IPS-18c (cell line): Measurements from ENCODE around the gene MOCS1.

Experiments used
- H3K4me3 ChIP-seq: 2 replicates; pipeline ENCODE4 v1.7.0; 2013; ENCODE audit warnings: low read depth, mild to moderate bottlenecking, low read length, moderate library complexity; ENCODE audit not compliant: insufficient read depth
- H3K9me3 ChIP-seq: one replicate; pipeline ENCODE4 v1.6.1; 2013; ENCODE audit warnings: mild to moderate bottlenecking, low read length, moderate library complexity; ENCODE audit not compliant: control insufficient read depth, insufficient read depth

MOCS1 gene

DNA sequence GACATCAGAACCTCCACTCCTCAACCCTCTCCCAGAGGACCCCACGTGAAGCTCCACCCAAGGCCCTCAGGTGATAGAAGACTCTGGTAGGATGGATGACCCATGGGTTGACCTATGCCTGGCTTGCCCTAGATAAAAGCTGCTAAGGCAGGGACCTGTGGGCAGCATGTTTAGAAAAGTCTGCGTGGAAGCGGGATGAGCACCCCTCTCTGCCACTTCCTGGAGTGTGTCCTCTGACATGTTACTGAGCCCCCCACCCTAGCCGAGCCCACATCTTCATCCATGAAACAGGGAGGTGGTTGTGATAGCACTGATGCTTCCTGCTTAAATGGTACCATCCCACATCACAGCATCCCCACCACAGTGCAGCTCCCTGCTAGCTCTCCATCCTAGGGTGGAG is 21.8 kb downstream of the MOCS1 start:
- Histone ChIP-seq H3K4me3 (no peak overlapping the region), H3K9me3 (no peaks in the 10 kb centered on the region)

DNA sequence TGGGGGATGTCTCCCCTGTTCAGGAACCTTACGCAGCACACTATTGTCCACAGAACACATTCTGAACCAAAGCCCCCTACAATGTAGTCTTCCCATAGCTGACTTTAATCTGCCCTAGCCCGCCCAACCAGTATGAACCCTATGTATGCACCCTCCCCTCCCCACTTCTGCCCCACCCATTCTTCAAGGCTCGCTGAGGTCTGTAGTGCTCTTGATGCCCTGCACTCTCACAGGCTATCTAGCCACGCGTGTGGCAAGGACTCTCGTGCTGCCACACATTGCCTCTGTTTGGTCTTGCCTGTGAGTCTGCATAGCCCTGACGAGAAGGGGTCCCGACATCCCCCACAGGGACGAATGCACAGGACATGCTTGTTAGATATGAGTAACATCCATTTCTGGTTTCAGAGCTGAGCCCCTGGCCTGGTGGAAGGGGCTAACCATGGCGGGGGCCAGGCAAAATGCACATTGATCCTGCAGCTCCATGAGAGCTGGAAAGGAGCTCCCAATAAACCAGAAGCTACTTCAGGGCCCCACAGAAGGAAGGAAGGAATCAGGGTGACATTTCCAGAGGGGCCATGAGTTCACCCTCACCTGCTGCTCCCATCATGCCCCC is 22.6 kb downstream of the MOCS1 start:
- Histone ChIP-seq H3K9me3 (no peaks in the 10 kb centered on the region), H3K4me3 (no peak overlapping the region)

DNA sequence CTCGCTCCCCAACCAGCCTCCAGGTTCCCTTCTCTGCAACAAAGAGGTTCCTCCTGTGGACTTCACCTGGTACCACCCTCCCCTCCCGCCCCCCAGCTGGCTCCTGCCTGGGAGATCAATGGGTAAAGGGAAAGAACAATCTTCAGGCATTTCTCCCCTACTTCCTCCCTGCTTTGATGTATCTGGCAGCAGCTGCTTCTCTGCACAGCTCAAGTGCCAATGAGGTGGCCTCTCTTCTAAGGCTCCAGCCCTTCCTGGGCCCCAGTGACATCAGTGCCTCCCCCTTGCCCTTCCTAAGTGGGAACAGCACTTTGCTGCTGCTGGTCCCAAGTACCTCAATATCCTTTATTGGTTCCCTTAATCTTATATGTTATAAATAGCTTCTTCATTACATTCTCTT is 23.5 kb downstream of the MOCS1 start:
- Histone ChIP-seq H3K4me3 (no peak overlapping the region), H3K9me3 (no peaks in the 10 kb centered on the region)

DNA sequence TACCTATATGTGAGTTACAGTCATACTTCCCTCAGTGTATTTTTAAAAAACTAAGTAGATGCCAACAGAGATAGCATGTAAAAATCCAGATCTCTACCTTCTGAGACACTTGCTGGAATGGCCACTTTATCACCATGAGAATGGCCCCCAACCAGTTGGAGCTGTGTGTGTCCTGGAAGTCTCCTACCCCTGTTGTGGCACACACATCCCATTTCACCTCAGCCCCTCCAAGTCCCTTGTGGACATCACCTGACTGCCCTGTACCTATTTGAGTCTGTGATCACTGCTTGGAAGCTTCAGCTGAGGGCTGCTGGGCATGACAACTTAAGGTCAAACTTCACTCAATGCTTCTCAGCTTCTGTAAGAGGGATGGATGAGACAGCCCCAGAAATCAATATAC is 24.1 kb downstream of the MOCS1 start:
- no peaks in the 10 kb centered on the region for H3K9me3 ChIP-seq
- no peak overlapping the region for H3K4me3 ChIP-seq

DNA sequence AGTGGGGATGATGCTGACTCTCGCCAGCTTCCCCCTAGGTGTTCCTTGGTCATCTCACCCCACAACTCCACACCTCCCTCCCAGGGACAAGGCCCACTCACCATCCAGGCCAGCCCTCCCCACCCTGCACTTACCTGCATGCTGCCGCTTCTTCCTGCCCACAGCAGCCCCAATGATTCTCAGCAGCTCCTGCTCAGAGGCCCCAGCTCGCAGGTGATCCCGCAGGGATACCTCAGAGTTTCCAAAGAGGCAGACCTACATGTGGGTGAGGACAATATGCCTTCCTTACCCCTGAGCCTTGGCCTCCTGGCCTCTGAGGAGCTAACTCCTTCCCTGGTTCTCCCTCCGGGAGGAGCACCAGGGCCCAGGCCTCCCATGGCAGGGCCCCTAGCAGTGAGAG is 24.6 kb downstream of the MOCS1 start:
- Histone ChIP-seq H3K9me3 (no peaks in the 10 kb centered on the region), H3K4me3 (no peak overlapping the region)

DNA sequence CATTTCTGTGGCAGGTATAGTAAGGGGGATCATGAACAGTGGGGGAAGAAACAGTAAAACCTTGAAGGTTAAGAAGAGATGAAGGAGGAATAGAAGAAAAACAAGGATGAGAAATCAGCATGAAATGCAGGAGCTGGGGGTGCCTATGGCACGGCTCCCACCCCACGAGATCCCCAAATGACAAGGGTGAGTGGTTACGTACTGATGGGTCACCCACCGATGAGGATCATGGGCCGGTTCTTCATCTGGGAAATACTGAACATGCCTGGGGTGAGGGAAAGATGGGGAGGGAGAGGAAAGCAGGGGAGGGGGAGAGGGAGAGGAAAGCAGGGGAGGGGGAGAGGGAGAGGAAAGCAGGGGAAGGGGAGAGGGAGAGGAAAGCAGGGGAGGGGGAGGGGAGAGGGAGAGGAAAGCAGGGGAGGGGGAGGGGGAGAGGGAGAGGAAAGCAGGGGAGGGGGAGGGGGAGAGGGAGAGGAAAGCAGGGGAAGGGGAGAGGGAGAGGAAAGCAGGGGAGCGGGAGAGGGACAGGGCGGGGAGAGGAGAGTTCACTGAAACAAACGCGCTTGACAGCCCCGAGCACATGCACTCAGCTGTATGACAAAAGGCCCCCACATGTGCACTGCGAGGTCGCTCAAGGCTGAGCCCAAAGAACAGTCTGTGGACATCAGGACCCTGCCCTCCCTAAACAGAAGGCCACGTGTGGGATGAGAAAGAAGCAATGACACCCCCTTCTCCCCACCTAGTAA is 25.3 kb downstream of the MOCS1 start:
- Histone ChIP-seq H3K9me3 (no peaks in the 10 kb centered on the region), H3K4me3 (no peak overlapping the region)

DNA sequence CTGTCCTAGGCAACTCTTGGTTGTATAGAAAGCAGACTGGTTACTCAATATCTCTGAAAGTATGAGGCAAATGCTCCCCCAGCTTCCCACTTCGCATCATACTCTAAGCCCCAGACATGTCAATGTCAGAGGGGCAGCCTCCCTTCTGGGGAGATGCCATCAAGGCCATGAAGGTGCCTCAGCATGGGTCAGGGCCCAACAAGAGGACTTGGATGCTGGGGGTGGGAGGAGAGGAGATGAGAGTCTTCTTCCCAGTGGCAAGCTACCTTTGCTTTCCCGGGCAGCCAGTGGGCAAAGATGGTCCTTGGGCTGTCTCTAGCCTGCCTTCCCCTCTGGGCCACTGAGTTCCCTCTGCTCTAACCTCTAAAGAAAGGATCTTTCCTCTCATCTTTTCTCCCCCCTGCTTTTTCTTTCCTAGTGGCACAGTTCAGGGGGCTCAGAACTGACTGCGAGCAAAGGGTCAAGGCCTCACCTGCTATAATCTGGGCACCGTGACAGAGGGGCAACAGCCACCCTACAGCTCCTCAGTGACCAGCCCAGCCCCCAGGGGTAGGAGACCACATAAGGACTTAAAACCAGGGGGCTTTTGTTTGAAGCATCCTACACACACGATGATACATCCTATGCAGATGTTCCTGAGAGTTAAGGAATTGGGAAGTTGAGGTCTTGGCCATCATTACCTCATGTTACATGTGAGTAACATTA is 26.2 kb downstream of the MOCS1 start:
- no peaks in the 10 kb centered on the region for H3K9me3 ChIP-seq
- H3K4me3 ChIP-seq: no peak overlapping the region

DNA sequence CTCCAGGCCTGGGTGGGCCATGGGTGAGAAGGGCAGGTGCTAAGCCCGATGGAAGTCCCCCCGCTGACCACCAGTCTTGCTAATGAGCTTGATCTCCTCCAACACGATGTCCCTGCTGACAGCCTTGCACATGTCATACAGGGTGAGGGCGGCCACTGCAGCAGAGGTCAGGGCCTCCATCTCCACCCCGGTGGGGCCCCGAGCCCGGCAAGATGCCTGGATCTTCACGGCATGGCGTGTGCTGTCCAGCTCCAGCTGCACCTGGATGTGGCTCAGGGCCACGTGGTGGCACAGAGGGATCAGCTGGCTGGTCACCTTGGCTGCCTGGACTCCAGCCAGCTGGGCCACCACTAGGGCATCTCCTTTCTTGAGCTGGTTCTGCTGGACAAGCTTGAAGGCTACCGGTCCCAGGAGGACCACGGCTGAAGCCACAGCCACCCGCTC is 27.9 kb downstream of the MOCS1 start:
- no peak overlapping the region for H3K4me3 ChIP-seq
- no peaks in the 10 kb centered on the region for H3K9me3 ChIP-seq

DNA sequence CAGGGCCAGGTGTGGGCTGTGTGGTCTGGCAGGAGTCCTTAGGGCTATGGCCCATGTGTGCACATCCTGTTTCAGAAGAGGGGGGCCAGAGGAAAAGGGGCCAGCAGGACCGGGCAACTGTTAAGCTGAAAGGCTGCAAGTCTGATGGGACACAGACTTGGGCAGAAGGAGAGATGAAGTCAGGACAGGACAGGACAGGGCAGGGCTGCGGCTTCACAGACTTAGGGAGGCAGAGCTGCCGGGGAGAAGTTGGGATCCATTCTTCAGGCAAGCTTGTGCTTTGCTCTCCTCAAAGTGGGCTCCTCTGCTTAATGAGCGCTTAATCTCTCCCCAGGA is 28.7 kb downstream of the MOCS1 start:
- no peak overlapping the region for H3K4me3 ChIP-seq
- H3K9me3 ChIP-seq: no peaks in the 10 kb centered on the region

DNA sequence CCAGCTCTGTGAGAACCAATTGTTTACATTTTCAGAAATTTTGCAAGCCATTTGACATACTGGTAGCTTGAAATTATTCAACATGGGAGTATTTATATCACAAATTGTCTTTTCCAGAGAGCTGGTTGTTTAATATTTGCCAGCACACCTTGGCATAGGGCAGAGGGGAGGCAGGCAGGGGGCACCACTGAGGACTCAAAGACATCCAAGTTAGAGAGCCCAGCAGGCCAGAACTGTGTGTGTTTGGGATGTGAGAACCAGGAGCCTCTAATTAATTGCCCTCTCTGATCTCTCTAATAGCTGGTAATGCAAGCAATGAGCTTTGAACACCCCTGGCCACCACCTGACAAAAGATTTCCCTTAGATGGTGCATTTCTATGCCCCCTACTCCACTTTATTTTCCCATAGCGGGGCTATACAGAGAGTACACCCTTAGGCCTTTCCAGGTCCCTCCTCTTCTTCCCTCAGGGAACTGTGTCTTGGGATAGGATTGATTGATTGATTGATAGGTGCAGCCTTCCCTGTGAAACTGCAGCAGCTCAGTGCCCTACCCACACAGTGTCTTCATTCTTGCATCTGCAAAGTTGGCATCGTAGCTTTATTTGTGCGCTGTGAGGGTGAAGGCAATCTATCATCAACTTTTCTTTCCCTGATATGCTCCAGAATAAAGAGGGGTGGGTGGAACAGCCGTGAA is 29.2 kb downstream of the MOCS1 start:
- Histone ChIP-seq H3K9me3 (no peaks in the 10 kb centered on the region), H3K4me3 (no peak overlapping the region)

DNA sequence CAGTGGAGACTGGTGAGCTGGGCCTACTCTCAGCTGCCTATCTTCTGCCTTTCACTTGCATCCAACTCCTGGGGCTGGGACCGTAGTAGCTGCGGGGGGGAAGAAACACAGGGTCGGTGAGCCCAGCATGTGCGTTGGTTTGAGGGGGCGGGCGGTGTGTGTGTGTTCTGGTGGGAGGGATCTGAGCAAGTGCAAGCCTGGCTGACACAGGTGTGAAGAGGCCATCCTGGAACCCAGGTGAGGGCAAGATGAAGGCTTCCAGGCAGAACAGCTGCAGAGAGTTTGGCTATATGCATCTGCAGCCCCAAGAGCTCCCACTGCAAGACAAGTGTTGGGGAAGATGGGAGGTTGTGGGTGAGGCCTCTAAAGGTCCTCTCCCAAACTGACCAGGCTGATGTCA is 30.6 kb downstream of the MOCS1 start:
- no peak overlapping the region for H3K4me3 ChIP-seq

DNA sequence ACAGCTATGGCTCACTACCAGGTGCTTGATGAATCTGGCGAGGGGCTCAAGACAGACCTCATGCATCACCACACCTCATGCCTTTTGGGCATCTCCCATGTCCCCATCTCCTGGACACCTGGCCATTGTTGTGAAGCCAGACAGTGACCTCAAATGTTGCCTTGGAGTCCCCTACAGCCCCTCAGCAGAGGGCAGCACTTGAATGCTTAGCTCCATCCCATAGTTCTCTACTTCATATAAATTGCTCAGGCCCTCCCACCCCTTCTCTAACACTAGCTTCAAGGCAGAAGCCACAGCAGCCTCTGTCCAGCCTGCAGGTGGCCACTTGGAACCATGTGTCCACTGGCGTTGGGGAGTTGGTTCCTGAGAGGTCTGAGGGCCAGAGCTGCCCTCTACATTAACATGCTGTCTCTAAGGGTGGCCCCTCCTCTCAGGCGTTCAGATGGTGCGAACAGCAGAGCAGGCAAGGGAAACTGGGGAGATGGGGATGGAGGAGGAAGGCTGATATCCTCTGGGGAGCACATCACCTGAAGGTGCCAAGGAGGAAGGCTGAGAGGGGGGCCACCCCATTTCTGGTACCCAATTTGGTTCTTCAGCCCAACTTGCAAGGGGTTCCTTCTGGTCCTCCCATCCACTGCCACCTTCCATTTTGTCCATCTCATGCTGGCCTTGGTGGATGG is 31.3 kb downstream of the MOCS1 start:
- Histone ChIP-seq H3K4me3 (no peak overlapping the region), H3K9me3 (no peaks in the 10 kb centered on the region)

More for the DNA sequence above, 30.6 kb downstream of the MOCS1 start:
- no peaks in the 10 kb centered on the region for H3K9me3 ChIP-seq

DNA sequence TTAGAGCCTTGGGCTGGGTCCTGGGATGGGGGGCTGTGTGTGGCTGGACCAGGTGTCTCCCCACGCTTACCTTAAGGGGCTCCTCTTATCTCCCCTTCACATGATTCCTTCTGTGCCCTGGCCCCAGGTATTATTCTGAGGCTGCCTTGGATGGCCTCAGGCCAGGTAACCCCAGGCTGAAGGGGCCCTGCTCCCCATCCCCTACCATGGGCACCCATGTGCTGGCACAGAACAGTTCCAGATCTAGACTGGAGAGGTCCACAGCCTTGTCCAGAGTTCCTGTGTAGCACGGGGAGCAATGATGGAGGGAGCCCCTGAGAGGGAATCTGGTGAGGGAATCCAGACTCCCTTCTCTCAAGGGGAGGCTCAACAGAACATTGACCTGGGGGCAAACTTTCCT is 32.1 kb downstream of the MOCS1 start:
- no peak overlapping the region for H3K4me3 ChIP-seq
- H3K9me3 ChIP-seq: no peaks in the 10 kb centered on the region

DNA sequence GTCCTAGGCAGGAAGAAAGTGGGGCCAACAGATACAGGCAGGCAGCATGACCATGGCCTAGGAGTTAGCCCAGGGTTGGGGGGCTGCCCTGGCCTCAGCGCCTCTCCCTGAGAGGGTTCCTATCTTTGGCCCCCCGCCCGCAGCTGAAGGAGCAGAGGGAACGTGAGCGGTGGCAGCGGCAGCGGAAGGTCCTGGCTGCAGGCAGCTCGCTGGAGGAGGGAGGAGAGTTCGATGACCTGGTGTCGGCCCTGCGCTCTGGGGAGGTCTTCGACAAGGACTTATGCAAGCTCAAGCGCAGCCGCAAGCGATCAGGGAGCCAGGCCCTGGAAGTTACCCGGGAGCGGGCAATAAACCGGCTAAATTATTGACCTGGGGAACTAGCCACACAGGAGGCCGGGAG is 32.6 kb downstream of the MOCS1 start:
- no peak overlapping the region for H3K4me3 ChIP-seq
- no peaks in the 10 kb centered on the region for H3K9me3 ChIP-seq

DNA sequence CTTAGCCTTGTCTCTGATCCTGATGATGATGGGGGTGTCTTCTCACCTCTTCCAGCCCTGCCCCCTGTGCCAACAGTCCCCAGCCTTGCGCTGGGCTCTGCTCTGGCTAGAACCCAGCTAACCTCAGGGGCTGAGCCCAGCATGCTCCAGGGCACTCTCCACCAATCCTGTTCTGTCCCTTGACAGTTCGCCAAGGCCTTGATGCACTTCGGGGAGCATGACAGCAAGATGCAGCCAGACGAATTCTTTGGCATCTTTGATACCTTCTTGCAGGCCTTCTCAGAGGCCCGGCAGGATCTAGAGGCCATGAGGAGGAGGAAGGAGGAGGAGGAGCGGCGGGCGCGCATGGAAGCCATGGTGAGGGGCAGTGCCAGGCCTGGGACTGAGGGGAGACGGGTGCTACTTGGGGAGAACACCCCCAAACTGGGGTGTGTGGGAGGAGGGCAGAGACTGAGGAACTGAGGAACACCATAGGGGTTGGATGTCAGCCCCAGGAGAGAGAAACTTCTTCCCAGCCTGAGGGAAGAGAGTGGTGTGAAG is 33.1 kb downstream of the MOCS1 start:
- H3K4me3 ChIP-seq: no peak overlapping the region
- H3K9me3 ChIP-seq: no peaks in the 10 kb centered on the region

DNA sequence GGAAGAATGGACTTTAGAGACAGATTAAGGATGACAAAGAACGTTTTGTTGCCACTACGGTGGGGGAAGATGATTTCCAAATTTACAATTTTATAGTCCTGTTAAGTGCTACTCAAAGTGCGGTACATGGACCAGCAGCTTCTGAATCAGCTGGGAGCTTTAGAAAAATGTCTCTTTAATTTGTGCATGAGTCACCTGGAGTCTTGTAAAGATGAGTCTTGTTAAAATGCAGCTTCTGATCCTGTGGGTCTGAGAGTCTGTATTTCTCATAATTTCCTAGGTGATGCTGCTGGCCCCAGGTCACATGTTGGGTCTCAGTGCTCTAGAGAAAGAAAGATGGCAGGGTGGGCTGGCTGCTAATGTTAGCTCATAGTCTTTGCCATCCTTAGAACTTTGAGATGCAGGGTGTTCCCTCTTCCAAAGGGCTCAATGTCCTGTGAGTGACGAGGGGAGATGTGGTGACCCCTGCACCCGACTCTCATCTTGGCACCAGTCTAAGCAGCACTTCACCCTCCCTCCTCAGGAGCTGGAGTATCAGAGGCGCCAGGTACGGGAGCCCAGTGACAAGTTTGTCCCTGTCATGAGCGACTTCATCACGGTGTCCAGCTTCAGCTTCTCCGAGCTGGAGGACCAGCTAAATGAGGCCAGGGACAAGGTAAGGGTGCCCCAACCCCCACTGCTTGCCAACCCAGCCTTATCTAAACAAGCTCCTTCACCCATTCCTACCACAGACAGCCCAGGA is 34.5 kb downstream of the MOCS1 start:
- Histone ChIP-seq H3K4me3 (no peak overlapping the region), H3K9me3 (no peaks in the 10 kb centered on the region)

DNA sequence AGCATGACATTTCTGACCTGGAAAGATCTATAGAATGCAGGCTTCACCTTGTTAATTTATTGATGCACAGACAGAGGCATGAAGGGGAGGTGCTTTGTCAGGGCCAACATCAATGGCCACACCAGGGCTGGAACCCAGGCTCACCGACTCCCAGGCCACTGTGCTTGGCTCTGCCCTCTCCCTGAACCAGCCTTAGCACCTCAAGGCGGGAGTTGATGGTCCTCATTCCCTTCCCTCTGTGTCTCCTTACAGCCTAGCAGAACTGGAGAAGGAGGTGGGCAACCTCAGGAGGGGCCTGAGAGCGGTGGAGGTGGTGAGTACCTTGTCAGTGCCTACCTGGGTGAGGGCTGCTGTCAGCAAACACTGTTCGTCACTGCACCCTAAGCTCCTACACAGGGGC is 35.6 kb downstream of the MOCS1 start:
- Histone ChIP-seq H3K9me3 (no peaks in the 10 kb centered on the region), H3K4me3 (no peak overlapping the region)
